Chondrocyte (in vitro differentiated cells): Measurements from ENCODE around the gene GPR33. TPM values are rescaled to one million over a fixed set of nuclear protein-coding genes. Genes with fewer than 3 reads are reported as not detected.

Experiments used
- DNase-seq: peaks from one replicate; pipeline ENCODE4 v3.0.0; 2021; ENCODE audit warnings: mixed read lengths, low spot score
- H3K27ac Mint-ChIP-seq: one replicate; pipeline ENCODE4 v1.8.0; 2021; ENCODE audit warnings: mild to moderate bottlenecking, moderate library complexity, mixed read lengths; ENCODE audit not compliant: unreplicated experiment
- H3K27me3 Mint-ChIP-seq: 2 replicates; pipeline ENCODE4 v1.8.0; 2021; ENCODE audit warnings: low read depth, mixed read lengths
- H3K36me3 Mint-ChIP-seq: 2 replicates; pipeline ENCODE4 v1.8.0; 2021; ENCODE audit warnings: low read depth, mixed read lengths
- H3K4me1 Mint-ChIP-seq: 2 replicates; pipeline ENCODE4 v1.8.0; 2021; ENCODE audit warnings: low read depth, mild to moderate bottlenecking, mixed read lengths
- H3K4me3 Mint-ChIP-seq: one replicate; pipeline ENCODE4 v1.8.0; 2021; ENCODE audit warnings: mild to moderate bottlenecking, moderate library complexity, mixed read lengths; ENCODE audit not compliant: unreplicated experiment
- H3K9me3 Mint-ChIP-seq: 2 replicates; pipeline ENCODE4 v1.8.0; 2021; ENCODE audit warnings: low read depth, mixed read lengths
- long read RNA-seq: library from polyadenylated mRNA; stranded (forward); transcript quantifications from one replicate; pipeline ENCODE4 v2.0.0, GENCODE V29; 2021
- total RNA-seq: library from RNA; stranded (reverse); gene quantifications from 3 replicates; pipeline ENCODE4 v1.2.1, GENCODE V29; 2021
- TF ChIP-seq, protein P1 (sequence below): fragments of 200-600 bp; sonication (generic); IDR thresholded peaks from 2 replicates; pipeline ENCODE4 v1.5.0; 2021; ENCODE audit warnings: antibody characterized with exemption, mild to moderate bottlenecking, moderate library complexity

Gene GPR33
- total RNA-seq, result not detected in 3 replicates
- long read RNA-seq, result 0 reads

DNA sequence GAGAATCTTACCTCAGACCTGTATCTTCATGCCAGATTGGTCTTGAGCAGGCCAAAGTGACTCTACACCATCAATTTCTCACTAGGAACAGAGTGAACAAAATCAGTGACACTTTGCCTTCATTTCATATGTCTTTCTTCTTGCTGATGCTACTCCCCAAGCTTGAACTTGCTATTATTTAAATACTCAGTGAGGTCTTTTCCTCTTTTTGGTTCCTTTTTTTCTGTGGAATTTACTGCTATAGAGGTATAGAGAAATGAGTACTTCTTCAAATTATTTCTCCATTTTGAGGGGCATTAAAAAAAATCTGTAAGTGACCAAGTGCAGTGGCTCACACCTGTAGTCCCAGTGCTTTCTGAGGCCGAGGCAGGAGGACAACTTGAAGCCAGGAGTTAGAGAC, at the start of gene GPR33:
TSS of gene GPR33 (minus strand) at position 154 of the 400 bp plus-strand sequence. CDS start 4,074 bp downstream, outside the sequence.
- Mint-ChIP-seq H3K36me3 (no peaks in the 10 kb centered on the region), H3K9me3 (no peaks in the 10 kb centered on the region), H3K4me3 (no peak within 1 kb of the TSS), H3K27me3 (no peaks in the 10 kb centered on the region), H3K4me1 (peaks cover 5% of the 10 kb centered on the region), H3K27ac (no peak within 1 kb of the TSS)
- DNase-seq, result no peak
- TF ChIP-seq, protein P1, sequence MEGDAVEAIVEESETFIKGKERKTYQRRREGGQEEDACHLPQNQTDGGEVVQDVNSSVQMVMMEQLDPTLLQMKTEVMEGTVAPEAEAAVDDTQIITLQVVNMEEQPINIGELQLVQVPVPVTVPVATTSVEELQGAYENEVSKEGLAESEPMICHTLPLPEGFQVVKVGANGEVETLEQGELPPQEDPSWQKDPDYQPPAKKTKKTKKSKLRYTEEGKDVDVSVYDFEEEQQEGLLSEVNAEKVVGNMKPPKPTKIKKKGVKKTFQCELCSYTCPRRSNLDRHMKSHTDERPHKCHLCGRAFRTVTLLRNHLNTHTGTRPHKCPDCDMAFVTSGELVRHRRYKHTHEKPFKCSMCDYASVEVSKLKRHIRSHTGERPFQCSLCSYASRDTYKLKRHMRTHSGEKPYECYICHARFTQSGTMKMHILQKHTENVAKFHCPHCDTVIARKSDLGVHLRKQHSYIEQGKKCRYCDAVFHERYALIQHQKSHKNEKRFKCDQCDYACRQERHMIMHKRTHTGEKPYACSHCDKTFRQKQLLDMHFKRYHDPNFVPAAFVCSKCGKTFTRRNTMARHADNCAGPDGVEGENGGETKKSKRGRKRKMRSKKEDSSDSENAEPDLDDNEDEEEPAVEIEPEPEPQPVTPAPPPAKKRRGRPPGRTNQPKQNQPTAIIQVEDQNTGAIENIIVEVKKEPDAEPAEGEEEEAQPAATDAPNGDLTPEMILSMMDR, result no peak

DNA sequence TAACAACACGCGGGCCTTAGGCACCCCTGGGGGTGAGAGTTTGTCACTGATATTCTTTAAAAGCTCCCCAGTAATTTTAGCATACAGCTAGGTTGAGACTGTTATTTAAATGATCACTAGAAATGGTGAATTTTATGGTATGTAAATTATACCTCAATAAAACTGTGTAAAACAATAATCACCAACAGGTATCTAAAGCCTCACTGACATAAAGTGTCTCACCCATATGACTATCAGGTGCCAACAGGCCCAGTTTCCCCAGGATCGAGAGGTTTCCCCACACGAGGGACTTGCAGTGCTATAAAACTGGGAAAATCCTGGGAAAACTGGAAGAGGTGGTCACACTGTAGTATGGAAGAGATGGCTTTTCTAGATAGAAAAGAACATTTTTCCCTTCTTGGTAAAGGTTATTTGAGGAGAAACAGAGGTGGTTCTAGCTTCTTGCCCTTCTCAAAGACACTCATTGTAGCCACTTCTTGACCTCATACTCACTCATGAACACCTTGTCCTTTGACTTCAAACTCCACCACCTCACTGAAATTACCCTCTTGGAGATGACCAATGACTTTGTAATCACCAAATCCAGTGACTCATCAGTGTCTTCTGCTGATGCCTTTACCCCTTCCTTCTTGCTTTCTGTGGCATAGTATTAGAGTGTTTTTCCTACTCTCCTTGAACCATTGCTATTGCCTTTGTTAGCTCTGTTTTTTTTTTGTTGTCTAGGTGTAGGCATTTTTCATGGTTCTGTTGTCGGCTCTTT, 48.5 kb upstream of the GPR33 start:
- H3K27me3 Mint-ChIP-seq, result peaks cover 1% of the 10 kb centered on the region
- H3K9me3 Mint-ChIP-seq, result no peaks in the 10 kb centered on the region
- H3K27ac Mint-ChIP-seq, result no peak overlapping the region
- no peaks in the 10 kb centered on the region for H3K4me1 Mint-ChIP-seq
- H3K36me3 Mint-ChIP-seq, result no peaks in the 10 kb centered on the region
- TF ChIP-seq, protein P1, result no peak
- DNase-seq, result no peak
- no peak overlapping the region for H3K4me3 Mint-ChIP-seq

GRCh38 chr14:31530136-31530535, 42.3 kb upstream of the GPR33 start:
- H3K27me3 Mint-ChIP-seq, result no peaks in the 10 kb centered on the region
- no peak overlapping the region for H3K4me3 Mint-ChIP-seq
- H3K36me3 Mint-ChIP-seq, result no peaks in the 10 kb centered on the region
- H3K27ac Mint-ChIP-seq, result no peak overlapping the region
- DNase-seq, result no peak
- H3K4me1 Mint-ChIP-seq, result peaks cover 3% of the 10 kb centered on the region
- no peaks in the 10 kb centered on the region for H3K9me3 Mint-ChIP-seq
- TF ChIP-seq, protein P1, result no peak

- no peaks in the 10 kb centered on the region for H3K9me3 Mint-ChIP-seq
- no peaks in the 10 kb centered on the region for H3K36me3 Mint-ChIP-seq
- DNase-seq, result no peak
- H3K27me3 Mint-ChIP-seq, result no peaks in the 10 kb centered on the region
- TF ChIP-seq, protein P1, result no peak
- no peak overlapping the region for H3K4me3 Mint-ChIP-seq
- no peak overlapping the region for H3K27ac Mint-ChIP-seq
- H3K4me1 Mint-ChIP-seq, result peaks cover 3% of the 10 kb centered on the region
These were observed 41.2 kb upstream of the GPR33 start for GRCh38 chr14:31529053-31529452.

- TF ChIP-seq, protein P1, result no peak
- Mint-ChIP-seq H3K9me3 (no peaks in the 10 kb centered on the region), H3K36me3 (no peaks in the 10 kb centered on the region), H3K27ac (no peak overlapping the region), H3K27me3 (no peaks in the 10 kb centered on the region), H3K4me1 (peaks cover 3% of the 10 kb centered on the region), H3K4me3 (no peak overlapping the region)
- DNase-seq, result no peak
These were observed 39.7 kb upstream of the GPR33 start for GRCh38 chr14:31527546-31527945.
